Transverse colon (tissue), 4 donors: Measurements from ENCODE around the gene HSPBP1.

Experiments
- EP300 ChIP-seq: sonication (generic); formaldehyde crosslinking; IDR thresholded peaks from one replicate; pipeline ENCODE4 v1.6.1; 2017; ENCODE audit warnings: antibody characterized with exemption, low read depth
- POLR2A ChIP-seq: fragments of 450-650 bp; IDR thresholded peaks from one replicate; pipeline ENCODE4 v1.6.1; 2016; ENCODE audit warnings: antibody characterized with exemption, mild to moderate bottlenecking, moderate library complexity
- POLR2AphosphoS5 ChIP-seq, 3 donors: sonication (generic); formaldehyde crosslinking; IDR thresholded peaks; one replicate each; pipeline ENCODE4 v1.6.1; 2016; ENCODE audit warnings: antibody characterized with exemption in 3 of 3
- TF ChIP-seq, protein P1 (sequence below), 5 experiments: fragments of 200-600 bp in 3 of 5; fragments of 450-650 bp in 2 of 5; sonication (generic) in 3 of 5; IDR thresholded peaks; 1 replicate in 2 of 5; 2 replicates in 3 of 5; pipeline ENCODE4 v1.5.1; 2016 to 2017; ENCODE audit warnings: antibody characterized with exemption in 5 of 5, inconsistent platforms in 3 of 5, mild to moderate bottlenecking in 2 of 5, moderate library complexity in 1 of 5

DNA sequence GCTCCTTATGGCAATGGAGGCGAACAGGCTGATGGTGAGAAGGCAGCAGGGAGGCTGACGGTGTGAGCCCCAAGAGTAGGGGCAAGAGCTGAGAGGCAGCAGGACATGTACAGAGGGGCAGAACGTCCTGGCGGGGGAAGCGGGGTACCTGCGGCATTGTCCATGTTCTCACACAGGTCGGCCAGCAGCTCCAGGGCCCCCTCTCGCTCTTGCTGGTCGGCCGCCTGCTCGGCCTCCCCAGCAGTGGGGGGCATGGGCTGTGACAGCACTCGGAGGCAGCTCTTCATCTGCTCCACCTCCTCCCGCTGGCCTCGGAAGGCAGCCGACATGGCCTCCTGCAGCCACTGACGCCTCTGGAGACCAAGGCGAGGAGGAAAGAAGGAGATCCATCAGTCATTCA is 2.4 kb downstream of the HSPBP1 start:
- TF ChIP-seq, protein P1, sequence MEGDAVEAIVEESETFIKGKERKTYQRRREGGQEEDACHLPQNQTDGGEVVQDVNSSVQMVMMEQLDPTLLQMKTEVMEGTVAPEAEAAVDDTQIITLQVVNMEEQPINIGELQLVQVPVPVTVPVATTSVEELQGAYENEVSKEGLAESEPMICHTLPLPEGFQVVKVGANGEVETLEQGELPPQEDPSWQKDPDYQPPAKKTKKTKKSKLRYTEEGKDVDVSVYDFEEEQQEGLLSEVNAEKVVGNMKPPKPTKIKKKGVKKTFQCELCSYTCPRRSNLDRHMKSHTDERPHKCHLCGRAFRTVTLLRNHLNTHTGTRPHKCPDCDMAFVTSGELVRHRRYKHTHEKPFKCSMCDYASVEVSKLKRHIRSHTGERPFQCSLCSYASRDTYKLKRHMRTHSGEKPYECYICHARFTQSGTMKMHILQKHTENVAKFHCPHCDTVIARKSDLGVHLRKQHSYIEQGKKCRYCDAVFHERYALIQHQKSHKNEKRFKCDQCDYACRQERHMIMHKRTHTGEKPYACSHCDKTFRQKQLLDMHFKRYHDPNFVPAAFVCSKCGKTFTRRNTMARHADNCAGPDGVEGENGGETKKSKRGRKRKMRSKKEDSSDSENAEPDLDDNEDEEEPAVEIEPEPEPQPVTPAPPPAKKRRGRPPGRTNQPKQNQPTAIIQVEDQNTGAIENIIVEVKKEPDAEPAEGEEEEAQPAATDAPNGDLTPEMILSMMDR (IDR thresholded peaks at IDR 0.05), result no peak
- no peak for TF ChIP-seq EP300
- no peak for TF ChIP-seq POLR2A
- no peak for TF ChIP-seq POLR2AphosphoS5 (IDR thresholded peaks at IDR 0.05)
